ENCODE measurements around the gene FARSB.
"Not testable (repeated sequence)": the region's sequence is repeated elsewhere in the genome, so short reads cannot be mapped to it uniquely, and the experiment has no call there.

FARSB gene

GRCh38 chr2:222655787-222656525, at the start of gene FARSB:
TSS of gene FARSB (minus strand) at chr2:222656092. CDS start at chr2:222656073, 19 bp downstream.
- DNase-seq (ENCODE audit: low read depth in 1 of 2, low spot score in 1 of 2), result peak; percentile 86 to 90

DNA sequence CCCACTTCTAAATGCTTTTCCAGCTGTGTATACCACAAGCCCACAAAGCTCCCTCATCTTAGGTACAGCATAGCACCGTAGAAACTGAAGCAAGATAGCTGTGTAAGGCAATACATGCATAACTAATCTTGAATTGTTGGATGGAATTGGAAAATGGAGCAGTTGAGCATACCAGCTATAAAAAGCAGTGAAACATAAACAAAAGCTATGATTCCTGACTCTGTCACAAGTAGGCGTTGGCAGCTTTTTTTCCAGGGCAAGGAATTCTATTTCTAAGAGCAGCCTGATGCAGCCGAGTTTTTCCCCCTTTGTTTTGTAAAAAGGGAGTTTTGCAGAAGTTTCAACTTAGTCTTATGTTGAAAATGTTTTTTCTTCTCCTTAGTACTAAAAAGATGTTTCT, 48.0 kb upstream of the FARSB start:
- DNase-seq (ENCODE audit: low read depth in 1 of 2, low spot score in 1 of 2), result no peak

DNA sequence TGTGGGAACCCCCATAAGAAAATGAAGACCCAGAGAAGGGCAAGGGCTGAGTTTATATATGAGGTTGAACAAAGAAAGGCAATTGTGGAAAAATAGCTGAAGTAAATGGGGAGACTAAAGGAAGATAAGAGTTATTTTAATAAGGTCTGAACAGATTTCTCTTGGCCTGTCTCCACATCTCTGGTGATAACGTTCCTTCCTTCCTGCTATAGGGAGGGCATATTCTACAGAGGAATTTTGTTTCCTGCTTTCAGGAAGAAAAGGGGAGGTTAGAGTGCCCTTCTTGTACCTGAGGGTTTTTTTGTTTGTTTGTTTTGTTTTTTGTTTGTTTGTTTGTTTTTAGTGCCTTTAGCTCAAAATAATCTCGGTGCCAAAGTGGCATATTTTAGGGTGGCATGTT, 47.2 kb upstream of the FARSB start:
- no peak for DNase-seq (ENCODE audit: low read depth in 1 of 2, low spot score in 1 of 2)

GRCh38 chr2:222701721-222702131, 45.8 kb upstream of the FARSB start:
- DNase-seq (ENCODE audit: low read depth in 1 of 2, low spot score in 1 of 2), result no peak

- no peak for DNase-seq (ENCODE audit: low read depth in 1 of 2, low spot score in 1 of 2)
These were observed 45.3 kb upstream of the FARSB start for GRCh38 chr2:222701233-222701632.

DNA sequence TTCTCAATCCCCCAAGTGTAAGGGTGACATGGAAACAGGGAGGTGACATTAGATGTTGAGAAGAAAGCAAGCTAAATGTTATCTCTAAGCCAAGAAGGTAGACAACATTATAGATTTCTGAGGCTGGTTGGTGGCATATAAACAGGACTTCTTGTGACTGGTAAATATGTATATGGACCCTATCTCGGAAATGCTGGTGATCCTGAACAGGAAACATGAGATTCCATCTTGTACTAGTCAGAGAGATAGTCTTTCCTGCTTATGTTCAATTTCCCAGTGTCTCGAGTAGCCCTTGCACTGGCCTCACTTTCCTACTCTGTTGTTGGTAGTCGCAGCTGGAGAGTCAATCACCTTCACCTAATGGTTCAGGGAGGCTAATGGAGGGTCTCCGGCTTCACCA, 42.4 kb upstream of the FARSB start:
- no peak for DNase-seq (ENCODE audit: low read depth in 1 of 2, low spot score in 1 of 2)

DNA sequence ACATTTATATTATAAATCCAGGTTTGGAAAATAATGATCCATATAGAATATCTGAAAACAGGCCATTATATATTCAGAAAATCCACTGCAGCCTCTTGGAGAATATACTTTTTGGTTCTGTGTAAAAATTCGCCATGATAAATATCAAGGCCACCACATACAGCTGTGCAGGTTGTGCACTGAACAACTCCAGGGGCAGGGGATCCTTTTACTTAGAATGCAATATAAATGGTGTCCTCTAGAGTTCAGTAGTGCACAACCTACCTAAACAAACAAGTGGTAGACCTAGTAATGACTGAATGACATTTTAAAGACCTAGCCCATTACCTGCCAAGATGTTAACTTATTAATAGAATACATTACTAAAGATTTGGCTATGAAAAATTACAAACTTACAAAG, 37.9 kb upstream of the FARSB start:
- DNase-seq (ENCODE audit: low read depth in 1 of 2, low spot score in 1 of 2), result no peak

- not testable (repeated sequence) for DNase-seq (ENCODE audit: low read depth in 1 of 2, low spot score in 1 of 2)
These were observed 37.5 kb upstream of the FARSB start for GRCh38 chr2:222693413-222693812.

DNA sequence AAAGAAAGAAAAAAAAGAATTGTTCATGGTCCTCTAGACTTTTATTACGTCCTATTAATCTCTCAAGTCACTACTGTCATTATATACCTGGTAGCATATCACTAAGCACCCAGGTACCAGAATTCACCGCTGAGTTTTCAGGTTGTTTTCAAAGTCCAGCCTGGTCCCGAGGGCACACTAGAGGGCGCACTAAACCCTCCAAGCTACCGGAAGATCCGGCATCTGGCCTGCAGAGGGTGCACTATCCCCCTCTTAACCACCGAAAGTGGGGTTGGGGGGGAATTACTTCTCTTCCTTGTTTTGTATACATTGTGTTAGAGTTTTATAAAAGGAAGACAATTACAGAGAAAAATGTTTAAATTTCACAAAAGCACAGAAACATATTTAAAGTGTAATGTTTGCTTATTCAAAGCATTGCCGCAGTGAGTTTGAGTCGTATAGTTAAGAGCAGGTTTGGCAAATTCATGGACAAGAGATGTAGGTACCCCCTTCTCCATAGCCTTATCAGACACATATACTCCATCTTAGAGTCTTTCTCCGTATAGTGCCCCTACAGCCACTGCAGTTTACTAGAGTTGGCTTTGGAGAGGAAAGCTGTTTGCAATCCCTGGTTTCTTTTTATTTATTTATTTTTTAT, 34.8 kb upstream of the FARSB start:
- DNase-seq (ENCODE audit: low read depth in 1 of 2, low spot score in 1 of 2), result peak; percentile 27 to 59

DNA sequence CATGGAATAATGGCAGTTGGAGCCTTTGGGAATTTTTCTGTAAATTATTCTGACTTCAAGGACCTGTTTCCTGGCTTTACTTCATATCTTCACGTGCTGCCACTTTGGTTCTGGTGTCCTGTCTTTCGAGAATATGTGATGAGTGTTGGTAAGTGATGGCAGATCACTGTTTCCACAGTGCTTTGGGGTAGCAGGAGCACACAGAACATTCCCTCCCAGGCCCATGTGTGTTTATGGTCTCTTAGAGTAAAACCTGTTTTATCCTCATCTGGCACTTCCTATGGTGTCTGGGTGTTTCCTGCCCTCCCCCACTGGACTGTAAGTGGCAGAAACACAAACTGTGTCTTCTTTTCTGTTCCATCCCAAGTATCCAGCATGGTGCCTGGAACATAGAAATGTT, 33.4 kb upstream of the FARSB start:
- DNase-seq (ENCODE audit: low read depth in 1 of 2, low spot score in 1 of 2), result no peak

DNA sequence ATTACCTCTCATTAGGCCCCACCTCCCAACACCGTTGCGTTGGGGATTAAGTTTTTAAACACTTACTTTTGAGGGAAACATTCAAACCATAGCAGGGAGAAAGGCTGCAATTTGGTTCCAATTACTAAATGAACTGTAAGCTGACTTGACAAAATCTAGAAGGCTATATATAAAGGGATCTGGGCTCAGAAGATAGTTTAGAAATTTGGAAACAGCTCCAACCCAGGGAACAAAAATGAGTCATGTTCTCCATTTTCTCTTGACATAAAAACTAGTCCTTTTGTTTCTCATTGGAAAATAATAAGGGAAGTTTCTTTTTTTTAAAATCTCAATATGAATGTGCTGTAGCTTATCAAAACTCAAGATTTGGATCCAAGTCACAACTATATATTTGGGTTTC, 33.0 kb upstream of the FARSB start:
- DNase-seq (ENCODE audit: low read depth in 1 of 2, low spot score in 1 of 2), result no peak

DNA sequence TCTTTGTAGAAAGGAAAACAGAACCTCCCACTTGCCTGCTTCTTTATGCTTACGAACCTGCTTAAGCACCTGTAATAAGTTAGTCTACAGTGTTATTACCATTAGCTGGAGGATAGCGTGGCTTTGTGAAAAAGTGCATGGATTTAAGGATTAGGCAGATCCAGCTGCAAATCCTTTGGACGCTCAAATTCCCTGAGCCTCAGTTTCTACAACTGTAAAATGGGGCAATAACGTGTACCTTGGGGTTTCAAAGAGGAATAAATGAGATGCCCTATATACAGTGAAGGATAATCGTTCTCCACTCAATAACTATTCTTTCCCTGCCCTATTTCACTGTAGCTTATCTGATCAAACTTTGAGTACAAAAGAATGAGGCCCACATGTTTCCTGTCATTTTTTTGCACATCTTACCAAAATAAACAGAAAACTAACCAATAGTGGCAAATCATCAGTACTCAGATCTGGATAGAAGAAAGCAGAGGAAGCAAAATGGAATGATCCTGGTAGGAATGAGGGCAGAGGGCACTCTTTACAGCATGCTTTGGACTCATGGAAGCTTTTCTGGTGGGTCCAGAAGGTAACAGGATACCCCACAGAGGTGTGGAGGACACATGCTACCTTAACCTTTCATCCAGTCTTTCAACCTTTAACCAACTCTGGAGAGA, 30.3 kb upstream of the FARSB start:
- no peak for DNase-seq (ENCODE audit: low read depth in 1 of 2, low spot score in 1 of 2)

DNA sequence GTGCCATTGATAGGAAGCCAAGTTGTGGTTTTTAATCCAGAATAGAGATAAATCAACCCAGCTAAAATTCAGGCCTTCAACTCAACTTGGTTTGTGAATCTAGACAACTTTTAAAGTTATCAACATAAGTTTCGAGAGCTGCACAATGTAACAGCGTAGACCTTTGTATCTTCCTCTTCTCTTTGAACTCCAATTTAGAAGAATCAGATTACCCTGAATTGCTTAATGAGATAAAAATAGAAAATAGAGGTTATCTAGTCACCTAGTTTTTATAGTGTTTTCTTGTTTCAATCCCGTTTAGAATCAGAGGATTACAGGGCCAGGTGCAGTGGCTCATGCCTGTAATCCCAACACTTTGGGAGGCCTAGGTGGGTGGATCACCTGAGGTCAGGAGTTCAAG, 27.9 kb upstream of the FARSB start:
- DNase-seq (ENCODE audit: low read depth in 1 of 2, low spot score in 1 of 2), result no peak

GRCh38 chr2:222677981-222678380, 22.1 kb upstream of the FARSB start:
- no peak for DNase-seq (ENCODE audit: low read depth in 1 of 2, low spot score in 1 of 2)

DNA sequence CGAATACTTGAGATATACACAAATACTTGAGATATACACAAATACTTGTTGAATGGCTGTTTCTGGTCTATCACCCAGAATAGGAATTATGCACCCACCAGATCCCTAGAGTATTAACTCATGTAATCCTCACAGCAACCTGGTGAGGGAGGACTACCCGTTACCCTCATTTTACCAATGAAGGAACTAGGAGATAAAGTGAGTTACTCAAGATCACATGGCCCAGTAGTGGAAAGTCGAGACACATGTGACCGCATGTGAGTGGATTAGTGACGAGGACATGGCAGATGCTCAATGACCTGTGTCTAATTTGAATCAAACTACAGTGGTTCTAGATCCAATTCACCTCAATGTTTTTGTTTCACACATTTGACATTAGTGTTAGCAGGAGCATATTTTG, 18.0 kb upstream of the FARSB start:
- no peak for DNase-seq (ENCODE audit: low read depth in 1 of 2, low spot score in 1 of 2)

DNA sequence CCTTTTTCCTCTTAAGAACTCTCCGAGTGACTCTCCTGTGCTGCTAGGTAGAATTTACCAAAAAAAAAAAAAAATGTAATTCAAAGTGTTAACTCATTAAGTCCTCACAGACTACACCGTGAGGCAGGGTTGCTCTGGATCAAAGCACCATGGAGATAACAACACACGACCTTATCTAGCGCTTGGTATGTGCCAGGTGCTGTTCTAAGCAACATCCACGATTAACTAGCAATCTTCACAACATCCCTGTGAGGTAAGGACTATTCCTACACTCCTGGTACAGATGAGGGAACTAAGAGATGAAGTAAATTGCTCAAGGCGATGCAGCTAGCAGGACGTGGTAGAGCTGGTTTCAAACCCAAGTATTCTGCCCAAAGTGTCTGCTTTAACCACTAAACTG, 17.4 kb upstream of the FARSB start:
- DNase-seq (ENCODE audit: low read depth in 1 of 2, low spot score in 1 of 2), result no peak

- no peak for DNase-seq (ENCODE audit: low read depth in 1 of 2, low spot score in 1 of 2)
These were observed 16.1 kb upstream of the FARSB start for GRCh38 chr2:222672068-222672401.

GRCh38 chr2:222671259-222672067, 15.6 kb upstream of the FARSB start, which contains the start of gene MOGAT1:
TSS of gene MOGAT1 (plus strand) at chr2:222671658. CDS start at chr2:222671786, 128 bp downstream.
- no peak for DNase-seq (ENCODE audit: low read depth in 1 of 2, low spot score in 1 of 2)

DNA sequence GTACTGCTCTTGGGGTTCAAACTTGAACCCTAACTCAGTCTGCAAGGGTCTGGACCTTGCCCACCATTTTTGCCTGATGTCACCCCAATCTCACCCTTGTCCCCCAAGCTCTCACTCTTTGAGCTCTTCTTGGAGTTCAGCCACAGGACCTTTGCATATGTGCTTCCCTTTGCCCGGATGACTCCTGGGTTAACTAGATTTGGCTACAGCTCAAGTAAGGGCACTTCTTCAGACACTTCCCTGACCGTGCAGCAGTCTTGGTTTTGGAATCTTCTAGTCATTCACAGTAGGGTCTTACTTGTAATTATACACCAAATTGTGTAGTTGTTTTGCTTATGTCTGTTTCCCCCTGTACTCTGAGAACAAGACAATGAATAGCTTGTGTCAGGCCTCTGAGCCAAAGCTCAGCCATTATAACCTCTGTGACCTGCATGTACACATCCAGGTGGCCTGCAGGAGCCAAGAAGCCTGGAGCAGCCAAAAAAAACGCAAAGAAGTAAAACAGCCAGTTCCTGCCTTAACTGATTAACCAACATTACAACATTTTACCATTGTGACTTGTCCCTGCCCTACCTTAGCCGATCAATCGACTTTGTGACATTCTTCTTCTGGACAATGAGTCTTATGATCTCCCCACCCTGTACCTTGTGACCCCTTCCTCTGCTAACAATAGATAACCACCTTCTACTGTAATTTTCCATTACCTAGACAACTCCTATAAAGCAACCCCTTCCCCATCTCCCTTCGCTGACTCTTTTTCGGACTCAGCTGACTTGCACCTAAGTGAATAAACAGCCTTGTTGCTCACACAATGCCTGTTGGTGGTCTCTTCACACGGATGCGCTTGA, 14.5 kb upstream of the FARSB start:
- no peak for DNase-seq (ENCODE audit: low read depth in 1 of 2, low spot score in 1 of 2)

- DNase-seq (ENCODE audit: low read depth in 1 of 2, low spot score in 1 of 2), result no peak
These were observed 13.5 kb upstream of the FARSB start for GRCh38 chr2:222669353-222669752.

Measured in activated CD4-positive, alpha-beta T cell treated with anti-CD3 and anti-CD28 coated beads, Interleukin-2, amount 50 U/mL, for 24 hours (primary cell).